ENCODE measurements around the gene CEP112.
A peak's percentile ranks its signal among the peaks of the same experiment; 100 is the strongest.
"Not testable (repeated sequence)": the region's sequence is repeated elsewhere in the genome, so short reads cannot be mapped to it uniquely, and the experiment has no call there.

The CEP112 gene

DNA sequence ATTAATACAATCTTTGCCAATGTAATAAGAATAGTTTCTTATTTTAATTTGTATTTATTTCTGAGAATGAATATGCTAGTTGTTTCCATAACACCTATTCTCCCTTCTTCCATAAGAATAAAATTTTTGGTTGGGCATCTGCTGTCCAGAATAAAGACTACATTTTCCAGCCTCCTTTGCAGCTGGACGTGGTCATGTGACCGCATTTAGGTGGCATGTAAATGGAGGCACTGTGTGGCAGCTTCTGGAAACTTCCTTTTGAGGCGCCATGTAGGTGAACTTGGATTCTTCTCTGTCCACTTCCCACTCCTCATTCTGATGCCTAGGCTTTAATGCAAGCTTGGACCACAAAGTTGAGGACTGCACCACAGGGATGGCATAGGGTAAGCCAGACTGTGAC is 415.0 kb downstream of the CEP112 start:
- no peak for DNase-seq (ENCODE audit: low spot score)

DNA sequence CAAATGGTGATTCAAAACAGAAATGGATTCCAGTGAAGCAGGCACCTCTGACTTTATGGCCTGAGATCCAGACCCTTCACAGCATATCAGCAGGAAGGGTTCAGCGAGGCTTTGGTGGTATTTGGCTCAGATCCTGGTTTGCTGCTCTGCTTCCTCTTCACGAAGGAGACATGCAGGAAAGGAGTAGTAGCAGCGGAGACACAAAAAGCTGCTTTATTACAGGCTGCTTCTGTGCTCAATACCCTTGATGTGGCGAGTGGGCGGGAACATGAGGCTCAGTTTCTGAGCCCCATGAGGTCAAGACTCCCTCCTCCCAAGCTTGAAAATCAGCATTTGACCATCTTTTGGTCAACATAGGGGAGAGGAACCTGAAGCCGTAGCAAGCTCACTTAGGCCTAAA is 417.1 kb downstream of the CEP112 start:
- no peak for DNase-seq (ENCODE audit: low spot score)

DNA sequence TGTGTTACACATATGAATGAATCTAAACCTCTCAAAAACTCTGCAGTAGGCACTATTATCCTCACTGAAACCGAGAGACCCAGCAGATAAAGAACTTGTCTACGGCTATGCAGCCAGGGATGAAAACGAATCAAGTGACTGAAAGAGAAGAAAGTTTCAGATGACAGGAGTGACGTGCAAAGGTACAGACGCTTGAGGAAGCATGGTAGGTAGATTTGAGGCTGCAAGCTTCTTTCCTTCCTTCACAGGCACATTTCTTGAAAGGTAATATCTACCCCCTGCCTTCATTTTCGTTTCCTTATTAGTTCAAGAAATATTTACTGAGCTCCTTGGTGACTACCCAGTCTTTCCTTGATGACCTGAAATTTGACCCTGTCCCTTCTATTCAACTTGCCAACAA is 418.9 kb downstream of the CEP112 start:
- no peak for DNase-seq (ENCODE audit: low spot score)

DNA sequence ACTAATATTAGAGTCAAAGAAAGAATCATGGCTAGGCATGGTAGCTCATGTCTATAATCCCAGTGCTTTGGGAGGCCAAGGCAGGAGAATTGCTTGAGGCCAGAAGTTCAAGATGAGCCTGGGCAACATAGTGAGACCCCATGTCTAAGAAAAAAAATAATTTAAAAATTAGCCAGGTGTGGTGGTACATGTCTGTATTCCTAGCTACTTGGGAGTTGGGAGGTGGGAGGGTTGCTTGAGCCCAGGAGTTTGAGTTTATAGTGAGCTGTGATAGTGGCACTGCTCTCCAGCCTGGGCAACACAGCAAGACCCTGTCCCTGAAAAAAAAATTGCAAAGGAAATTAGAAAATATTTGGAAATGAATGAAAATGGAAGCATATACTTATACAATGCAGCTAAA is 420.2 kb downstream of the CEP112 start:
- no peak for DNase-seq (ENCODE audit: low spot score)

DNA sequence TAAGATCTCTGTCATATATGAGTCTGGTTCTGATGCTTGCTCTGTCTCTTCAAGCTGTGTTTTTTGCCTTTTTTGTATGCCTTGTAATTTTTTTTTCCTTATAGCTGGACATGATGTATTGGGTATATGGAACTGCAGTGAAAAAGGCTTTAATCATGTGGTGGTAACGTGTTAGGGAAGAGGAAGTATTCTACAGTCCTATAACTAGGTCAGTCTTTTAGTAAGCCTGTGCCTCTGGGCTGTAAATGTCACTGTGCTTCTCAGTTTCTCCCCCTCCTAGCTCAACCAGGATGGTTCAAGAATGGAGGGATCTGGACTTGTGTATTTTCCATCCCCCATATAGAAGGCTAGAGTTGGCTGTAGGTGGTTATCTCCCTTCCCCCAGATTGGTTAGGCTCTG is 428.1 kb downstream of the CEP112 start:
- DNase-seq (ENCODE audit: low spot score) = no peak

DNA sequence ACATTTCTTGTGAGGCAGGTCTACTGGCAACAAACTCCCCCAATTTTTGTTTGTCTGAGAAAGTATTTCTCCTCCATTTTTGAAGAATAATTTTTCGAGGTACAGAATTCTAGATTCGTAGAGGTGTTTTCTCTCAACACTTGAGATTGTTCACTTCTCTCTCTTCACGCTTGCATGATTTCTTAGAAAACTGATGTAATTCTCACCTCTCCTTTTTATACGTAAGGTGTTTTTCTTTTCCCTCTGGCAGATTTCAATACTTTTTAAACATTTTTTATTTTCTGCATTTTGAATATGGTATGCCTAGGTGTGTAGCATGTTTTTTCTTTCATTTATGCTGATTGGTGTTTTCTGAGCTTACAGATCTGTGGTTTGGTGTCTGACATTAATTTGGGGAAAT is 429.0 kb downstream of the CEP112 start:
- no peak for DNase-seq (ENCODE audit: low spot score)

DNA sequence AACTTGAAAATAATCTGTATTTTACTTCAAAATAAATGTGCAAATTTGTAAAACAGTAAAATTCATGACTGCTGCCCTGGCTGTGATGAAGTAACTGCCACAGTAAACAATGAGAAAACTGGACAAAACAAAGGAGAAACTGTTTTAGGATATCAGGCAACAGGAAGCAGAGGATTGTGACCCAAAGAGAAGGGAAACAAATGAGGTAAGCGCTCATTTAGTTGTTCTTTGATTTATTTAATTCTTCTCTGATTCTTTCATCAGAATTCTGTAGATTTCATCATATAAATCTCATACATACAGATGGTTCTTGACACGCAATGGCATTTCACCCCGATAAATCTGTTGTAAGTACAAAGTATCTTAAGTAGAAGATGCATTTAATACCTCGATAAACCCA is 432.4 kb downstream of the CEP112 start:
- DNase-seq (ENCODE audit: low spot score) = no peak

DNA sequence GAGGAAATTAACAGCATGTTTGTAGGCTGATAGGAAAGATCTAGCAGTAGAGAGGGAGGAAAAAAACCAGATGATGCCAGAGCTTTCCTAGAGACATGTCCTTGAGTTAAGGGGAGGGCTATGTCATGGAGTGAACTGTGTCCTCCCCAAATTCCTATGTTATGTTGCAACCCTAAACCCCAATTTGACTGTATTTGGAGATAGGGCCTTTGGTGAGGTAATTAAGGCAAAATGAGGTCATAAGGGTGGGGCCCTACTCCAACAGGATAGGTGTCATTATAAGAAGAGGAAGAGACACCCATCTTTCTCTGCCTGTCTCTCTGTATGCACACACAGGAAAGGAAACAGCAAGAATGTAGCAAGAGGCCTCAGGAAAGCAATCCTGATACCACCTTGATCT is 435.2 kb downstream of the CEP112 start:
- no peak for DNase-seq (ENCODE audit: low spot score)

DNA sequence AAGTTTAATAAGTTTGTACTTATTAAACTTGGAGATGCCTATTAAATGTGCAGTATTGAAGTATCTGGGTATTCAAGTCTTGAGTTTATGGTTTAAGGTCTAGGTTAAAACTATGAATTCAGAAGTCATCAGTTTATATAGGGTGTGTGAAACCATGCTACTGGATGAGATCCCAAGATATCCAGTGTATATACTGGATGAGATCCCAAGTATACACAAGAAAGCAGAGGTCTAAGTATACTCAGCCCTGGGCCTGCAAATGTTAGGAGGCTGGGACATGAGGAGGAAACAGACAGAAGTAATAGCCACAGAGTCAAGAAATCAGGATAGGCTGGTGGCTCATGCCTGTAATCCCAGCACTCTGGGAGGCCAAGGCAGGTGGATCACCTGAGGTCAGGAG is 436.1 kb downstream of the CEP112 start:
- no peak for DNase-seq (ENCODE audit: low spot score)

DNA sequence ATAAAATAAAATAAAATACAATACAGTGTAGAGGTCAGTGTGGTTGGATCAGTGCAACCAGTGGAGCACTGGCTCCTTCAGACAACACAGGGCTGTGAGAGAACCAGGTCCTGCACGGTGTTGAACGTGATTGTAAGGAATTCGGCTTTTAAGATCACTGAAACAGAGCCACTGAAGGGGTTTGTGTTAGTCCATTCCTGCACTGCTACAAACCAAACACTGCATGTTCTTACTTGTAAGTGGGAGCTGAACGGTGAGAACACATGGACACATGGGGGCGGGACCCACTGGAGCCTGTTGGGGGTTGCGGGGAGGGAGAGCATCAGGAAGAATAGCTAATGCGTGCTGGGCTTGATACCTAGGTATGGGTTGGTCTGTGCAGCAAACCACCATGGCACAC is 437.3 kb downstream of the CEP112 start:
- DNase-seq (ENCODE audit: low spot score) = no peak

DNA sequence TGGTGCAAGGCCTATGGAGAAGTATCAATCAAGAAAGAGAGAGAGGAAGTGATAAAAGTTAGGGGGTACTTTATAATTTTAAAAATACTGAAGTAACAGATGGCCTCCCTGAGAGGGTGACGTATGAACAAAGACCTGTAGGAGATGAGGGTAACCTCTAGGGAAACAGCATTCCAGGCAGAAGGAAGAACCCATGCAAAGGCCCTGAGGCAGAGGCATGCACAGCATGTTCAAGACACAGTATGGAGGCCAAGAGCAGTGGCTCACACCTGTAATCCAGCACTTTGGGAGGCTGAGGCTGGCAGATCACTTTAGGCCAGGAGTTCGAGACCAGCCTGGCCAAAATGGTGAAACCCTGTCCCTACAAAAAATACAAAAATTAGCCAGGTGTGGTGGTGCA is 437.9 kb downstream of the CEP112 start:
- no peak for DNase-seq (ENCODE audit: low spot score)

DNA sequence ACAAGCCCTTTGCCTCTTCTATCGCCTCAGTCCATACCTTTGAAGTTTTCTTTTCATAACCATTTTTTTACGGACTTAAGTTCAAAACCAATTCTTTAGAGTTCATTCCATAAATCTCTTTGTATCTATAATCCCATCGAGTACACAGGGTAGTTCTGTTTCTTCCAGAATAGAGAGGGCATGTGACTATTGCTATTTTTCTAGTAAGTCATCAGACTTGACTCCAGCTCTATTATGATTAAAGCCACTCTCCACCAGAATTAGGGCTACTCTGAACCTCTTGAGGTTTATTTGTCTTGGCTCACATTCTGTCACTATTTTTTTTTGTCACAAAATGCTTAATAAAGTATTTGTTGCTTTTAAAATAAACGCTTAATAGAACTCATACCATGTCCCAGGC is 438.6 kb downstream of the CEP112 start:
- DNase-seq (ENCODE audit: low spot score) = no peak

DNA sequence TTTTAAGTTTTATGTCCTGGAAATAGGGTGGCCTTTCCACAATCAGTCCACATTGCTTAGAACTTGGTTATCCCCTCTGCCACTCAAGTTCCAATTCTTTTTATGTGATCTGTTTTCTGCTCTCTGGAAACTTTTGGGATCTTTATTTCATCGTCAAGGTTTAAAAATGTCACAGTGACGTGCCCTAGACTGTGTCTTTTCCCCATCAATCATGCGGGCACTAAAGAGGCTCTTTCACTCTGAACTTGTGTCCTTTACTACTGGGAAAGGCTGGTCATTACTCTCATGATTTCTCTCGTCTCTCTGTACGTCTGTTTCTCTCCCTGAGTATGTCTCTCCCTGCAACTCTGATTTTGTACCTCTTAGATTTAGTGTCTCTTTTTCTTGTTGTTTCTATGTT is 440.7 kb downstream of the CEP112 start:
- DNase-seq (ENCODE audit: low spot score) = no peak

DNA sequence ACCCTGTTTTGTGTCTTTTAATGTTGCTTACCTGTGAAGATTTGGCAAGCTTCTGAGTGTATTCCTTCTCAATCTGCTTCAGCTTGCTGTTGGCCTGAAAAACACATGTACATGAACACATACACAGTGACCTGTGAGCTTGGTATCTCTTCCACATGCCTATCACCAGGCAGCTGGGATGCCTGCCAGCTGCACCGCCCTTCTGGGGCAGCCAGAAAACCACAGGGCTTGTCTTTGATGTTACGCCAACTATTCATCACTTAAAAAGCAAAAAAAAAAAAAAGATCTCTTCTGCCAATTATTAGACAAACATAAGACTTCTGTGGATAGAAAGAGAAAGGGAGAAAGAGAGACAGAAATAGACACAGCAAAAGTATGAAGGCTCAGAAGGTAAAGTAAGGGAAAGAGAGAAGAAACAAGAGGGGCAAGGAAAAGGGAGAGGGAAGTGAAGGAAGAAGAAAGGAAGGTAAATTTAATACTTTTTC is 441.3 kb downstream of the CEP112 start:
- peak; percentile 58 for DNase-seq (ENCODE audit: low spot score)

DNA sequence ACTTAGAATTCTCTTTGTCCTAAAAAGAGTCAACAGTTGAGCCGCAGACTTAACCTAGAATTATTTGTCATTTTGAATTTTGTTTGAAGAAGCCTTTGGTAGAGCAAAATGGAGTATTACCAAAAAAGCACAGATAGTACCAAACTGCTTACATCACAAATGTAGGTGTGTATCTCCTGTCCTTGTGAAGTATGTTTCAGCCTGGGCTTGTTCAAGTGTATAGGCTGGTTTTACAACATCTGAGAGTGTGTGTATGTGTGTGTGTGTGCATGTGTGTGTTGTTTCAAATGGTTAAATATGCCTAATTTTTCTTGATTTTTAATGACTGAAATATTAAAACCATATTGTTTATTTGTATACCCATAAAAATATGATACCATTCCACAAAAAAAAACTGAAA is 441.8 kb downstream of the CEP112 start:
- DNase-seq (ENCODE audit: low spot score) = no peak

DNA sequence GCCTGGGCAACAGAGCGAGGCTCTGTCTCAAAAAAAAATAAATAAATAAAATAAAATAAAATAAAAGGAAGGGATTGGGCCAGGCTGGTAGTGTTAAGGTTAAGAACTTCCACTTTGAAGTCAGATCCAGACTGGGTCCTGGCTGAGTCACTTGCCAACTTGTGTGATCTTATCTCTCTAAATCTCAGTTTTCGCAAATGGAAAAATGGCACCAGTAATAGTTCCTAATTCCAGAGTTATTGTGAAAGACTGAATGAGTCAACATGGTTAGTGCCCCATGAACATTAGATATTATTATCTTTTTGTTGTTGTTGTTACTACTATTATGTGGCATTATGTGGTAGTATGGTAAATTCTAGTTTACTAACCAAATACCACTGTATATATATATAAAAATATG is 442.5 kb downstream of the CEP112 start:
- no peak for DNase-seq (ENCODE audit: low spot score)

DNA sequence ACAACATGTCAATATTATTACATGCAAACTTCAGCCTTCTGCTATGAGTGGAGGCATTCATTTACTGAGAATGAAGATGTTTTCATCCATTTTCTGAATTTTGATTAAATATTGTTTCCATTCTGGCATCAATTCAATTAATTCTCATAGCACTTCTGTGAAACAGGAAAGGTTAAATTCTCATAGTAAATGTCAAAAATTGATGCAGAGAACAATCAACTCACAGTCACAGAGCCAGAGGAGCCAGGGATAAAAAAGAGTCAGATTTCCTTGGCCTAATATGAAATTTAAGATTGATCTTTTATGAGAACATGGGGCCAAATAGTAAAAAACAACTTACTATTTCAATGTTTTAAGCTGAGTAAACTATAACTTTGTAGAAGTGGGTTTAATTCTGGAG is 446.7 kb downstream of the CEP112 start:
- DNase-seq (ENCODE audit: low spot score) = no peak

DNA sequence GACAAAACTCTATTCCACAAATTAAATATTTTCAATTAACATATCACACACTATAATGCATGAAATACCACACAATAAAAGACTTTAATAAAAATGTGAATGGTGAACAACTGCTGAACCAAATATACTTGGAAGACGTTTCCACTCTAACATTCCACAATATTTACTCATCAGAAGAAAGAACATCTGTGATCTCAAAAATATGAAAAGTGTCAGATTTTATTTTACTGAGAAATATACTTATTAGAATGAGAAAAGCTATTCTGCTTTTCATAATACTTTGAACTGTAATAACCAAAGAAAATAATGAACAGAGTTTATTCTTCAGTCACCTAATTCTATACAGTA is 448.7 kb downstream of the CEP112 start:
- DNase-seq (ENCODE audit: low spot score) = no peak

DNA sequence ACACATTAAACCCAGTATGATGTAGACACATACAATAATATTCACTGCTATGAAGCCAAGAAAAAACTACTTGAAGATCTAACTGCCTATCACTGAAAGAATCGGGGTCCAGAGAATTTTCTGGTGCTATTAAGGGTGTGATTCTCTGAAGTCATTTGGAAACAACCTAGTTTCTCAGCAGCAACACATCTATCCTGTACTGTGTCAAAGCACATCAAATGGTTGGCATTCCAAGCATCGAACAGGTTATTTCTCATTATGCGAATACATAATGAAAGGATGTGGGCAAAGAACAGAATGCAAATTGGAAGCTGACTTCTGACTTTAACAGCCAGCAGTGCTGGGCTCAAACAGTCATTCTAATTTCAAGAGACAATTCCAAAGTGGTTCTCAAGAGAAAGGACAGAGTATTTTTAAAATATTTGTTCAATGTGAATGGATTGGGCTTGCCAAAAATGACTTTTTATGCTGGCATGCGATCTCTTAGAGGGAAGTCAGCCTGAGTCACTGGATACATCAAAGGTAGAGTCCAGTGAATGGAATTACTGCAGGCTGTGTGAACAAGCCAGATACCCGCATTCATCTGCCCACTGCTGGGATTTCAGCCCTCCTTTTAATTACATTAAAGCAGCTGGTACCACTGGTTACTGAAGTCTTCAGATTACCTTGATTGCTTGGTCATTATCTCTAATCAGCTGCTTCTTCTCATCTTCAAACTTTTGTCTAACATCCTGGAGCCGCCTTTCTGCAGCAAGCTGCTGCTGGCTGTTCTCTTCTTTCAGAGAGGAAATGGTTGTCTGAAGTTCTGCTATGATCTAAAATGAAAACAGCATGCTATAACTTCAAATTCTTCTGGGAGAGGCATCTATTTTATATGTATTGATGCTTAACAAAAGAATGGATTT is 449.3 kb downstream of the CEP112 start:
- no peak for DNase-seq (ENCODE audit: low spot score)

DNA sequence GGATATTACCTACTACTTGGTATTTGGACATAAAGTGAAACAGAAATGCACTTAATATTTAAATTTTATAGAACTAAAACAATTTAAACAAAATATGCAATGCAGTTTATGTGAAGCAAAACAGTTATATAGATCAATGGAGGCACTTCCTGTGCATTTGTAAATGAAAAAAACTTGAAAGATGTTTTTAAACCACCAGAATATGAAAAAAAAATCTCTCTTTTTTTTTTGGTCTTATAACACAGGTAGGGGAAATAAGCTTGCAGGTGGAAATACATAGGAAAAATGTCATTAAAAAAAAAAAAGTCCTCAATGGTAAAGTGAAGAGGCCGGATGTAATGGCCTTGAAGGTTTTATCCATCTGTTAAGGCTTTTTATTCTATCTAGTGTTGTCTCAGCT is 450.2 kb downstream of the CEP112 start:
- no peak for DNase-seq (ENCODE audit: low spot score)

DNA sequence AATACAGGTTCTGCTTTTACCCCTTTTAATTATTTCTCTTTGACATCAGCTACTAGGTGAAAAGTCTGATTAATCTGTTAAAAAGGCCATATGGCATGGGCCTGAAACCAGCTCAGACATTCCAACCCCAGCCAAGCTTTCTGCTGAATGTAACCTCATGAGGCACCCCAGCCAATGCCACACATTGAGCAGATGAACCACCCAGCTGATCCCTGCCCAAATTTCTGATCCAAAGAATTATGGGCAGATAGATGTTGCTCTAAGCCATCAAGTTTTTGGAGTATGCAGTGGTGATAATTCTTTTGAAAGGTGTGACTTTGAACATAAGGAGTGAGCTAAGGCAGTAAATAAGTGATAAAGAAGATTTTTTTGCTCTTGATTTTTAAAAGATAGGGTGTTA is 452.9 kb downstream of the CEP112 start:
- DNase-seq (ENCODE audit: low spot score) = no peak

DNA sequence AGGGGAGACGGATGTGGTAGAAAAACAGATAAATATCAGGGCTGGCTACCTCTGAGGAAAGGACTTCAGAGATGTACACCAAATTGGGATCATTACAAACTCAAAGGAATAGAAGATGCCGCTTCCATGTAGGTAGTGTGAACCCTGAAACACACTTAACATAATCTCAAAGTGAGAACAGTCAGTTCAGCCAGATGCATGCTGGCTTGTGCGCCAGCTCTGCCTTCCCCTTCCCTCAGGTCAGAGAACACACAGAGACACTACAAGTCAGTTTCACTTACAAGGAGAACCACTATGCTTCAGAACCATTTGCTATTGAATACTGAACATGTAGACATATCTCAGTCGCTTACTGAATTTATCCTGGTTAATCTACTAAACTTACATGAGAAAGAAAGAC is 454.5 kb downstream of the CEP112 start:
- no peak for DNase-seq (ENCODE audit: low spot score)

DNA sequence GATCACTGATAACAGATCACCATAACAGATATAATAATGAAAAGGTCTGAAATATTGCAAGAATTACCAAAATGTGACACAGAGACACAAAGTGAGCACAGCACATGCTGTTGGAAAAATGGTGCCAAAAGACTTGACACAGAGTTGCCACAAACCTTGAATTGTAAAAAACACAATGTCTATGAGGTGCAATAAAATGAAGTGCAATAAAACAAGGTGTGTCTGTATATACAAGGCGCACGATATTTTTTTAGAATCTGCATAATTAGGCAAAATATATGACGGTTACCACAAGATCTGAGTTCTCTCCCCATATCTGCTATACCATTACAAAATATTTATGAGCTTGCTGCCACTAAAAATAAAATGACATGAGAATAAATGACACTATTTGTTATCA is 458.6 kb downstream of the CEP112 start:
- no peak for DNase-seq (ENCODE audit: low spot score)

DNA sequence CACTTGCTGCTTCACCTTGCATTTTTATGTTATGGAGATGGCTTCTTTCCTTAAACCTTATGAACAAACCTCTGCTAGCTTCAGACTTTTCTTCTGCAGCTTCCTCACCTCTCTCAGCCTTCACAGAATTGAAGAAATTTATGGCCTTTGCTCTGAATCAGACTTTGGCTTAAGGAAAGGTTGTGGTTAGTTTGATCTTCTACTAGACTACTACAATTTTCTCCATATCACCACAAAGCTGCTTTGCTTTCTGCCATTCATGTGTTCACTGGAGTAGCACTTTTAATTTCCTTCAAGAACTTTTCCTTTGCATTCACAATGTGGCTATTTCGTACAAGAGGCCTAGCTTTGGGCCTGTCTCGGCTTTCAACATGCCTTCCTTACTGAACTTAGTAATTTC is 459.3 kb downstream of the CEP112 start:
- not testable (repeated sequence) for DNase-seq (ENCODE audit: low spot score)
